ENCODE results near the gene RRM2.
A peak's percentile ranks its signal among the peaks of the same experiment; 100 is the strongest.

DNA sequence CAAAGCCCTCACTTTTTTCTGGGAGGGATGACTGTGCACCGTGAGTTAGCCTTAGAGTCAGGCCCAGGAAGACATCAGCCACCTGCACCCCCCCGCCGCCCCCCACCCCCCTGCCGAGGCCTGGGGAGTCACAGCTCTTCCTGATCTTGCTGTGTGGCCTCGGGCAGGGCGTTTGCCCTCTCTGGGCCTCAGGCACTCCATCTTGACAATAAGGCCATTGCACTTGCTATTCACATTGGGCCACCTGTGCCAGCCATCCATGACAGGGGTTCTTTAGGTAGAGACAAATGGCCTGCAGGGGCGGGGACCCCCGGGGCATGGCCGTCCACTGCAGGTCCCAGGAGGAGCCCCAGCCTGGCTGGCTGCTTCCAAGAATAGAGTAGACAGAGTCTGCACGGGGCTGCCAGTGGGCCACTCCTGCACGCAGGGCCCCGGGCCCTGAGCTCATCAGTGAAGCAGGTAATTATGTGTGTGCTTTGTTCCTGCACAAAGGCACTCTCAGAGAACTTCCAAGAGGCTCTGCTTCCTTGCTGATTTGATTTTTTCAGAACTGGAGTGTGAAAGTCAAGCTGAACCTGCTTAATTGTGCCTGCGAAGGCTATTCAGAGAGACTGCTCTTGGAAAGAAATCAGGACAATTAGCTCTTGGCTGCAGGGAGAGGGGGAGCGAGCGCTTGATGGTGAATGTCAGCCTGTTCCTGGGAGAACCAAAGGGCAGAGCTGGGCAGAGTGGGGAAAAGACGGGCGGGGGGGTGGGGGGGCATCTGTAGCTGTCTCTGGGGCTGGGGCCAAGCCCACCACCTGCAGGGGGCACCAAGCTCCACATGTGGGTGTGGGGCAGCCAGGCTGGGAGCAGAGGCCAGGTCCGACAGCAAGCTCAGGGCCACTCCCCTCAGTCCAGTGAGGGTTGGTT is 40.3 kb downstream of the RRM2 start:
- TF ChIP-seq, protein P1, sequence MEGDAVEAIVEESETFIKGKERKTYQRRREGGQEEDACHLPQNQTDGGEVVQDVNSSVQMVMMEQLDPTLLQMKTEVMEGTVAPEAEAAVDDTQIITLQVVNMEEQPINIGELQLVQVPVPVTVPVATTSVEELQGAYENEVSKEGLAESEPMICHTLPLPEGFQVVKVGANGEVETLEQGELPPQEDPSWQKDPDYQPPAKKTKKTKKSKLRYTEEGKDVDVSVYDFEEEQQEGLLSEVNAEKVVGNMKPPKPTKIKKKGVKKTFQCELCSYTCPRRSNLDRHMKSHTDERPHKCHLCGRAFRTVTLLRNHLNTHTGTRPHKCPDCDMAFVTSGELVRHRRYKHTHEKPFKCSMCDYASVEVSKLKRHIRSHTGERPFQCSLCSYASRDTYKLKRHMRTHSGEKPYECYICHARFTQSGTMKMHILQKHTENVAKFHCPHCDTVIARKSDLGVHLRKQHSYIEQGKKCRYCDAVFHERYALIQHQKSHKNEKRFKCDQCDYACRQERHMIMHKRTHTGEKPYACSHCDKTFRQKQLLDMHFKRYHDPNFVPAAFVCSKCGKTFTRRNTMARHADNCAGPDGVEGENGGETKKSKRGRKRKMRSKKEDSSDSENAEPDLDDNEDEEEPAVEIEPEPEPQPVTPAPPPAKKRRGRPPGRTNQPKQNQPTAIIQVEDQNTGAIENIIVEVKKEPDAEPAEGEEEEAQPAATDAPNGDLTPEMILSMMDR (IDR thresholded peaks at IDR 0.05) = peak in 1 of 6 experiments; percentile 9
- TF ChIP-seq POLR2A (IDR thresholded peaks at IDR 0.05) = no peak
